ENCODE data around the gene UBASH3A.

The UBASH3A gene

DNA sequence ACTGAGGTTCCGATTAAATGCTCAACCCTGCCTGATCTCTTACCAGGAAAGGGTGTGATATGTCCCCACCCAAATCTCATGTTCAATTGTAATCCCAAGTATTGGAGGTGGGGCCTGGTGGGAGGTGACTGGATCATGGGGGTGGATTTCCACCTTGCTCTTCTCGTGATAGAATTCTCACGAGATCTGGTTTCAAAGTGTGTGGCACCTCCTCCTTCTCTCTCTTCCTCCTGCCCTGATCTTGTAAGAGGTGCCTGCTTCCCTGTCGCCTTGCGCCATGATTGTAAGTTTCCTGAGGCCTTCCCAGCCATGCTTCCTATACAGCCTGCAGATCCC is 57.5 kb downstream of the UBASH3A start:
- TF ChIP-seq, protein P1, sequence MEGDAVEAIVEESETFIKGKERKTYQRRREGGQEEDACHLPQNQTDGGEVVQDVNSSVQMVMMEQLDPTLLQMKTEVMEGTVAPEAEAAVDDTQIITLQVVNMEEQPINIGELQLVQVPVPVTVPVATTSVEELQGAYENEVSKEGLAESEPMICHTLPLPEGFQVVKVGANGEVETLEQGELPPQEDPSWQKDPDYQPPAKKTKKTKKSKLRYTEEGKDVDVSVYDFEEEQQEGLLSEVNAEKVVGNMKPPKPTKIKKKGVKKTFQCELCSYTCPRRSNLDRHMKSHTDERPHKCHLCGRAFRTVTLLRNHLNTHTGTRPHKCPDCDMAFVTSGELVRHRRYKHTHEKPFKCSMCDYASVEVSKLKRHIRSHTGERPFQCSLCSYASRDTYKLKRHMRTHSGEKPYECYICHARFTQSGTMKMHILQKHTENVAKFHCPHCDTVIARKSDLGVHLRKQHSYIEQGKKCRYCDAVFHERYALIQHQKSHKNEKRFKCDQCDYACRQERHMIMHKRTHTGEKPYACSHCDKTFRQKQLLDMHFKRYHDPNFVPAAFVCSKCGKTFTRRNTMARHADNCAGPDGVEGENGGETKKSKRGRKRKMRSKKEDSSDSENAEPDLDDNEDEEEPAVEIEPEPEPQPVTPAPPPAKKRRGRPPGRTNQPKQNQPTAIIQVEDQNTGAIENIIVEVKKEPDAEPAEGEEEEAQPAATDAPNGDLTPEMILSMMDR (IDR thresholded peaks at IDR 0.05; ENCODE audit: control insufficient read depth, insufficient read depth, low read depth, low read length, missing control alignments): no peak
- no peak overlapping the region for H3K4me3 ChIP-seq (ENCODE audit: control insufficient read depth, low read depth, low read length)

DNA sequence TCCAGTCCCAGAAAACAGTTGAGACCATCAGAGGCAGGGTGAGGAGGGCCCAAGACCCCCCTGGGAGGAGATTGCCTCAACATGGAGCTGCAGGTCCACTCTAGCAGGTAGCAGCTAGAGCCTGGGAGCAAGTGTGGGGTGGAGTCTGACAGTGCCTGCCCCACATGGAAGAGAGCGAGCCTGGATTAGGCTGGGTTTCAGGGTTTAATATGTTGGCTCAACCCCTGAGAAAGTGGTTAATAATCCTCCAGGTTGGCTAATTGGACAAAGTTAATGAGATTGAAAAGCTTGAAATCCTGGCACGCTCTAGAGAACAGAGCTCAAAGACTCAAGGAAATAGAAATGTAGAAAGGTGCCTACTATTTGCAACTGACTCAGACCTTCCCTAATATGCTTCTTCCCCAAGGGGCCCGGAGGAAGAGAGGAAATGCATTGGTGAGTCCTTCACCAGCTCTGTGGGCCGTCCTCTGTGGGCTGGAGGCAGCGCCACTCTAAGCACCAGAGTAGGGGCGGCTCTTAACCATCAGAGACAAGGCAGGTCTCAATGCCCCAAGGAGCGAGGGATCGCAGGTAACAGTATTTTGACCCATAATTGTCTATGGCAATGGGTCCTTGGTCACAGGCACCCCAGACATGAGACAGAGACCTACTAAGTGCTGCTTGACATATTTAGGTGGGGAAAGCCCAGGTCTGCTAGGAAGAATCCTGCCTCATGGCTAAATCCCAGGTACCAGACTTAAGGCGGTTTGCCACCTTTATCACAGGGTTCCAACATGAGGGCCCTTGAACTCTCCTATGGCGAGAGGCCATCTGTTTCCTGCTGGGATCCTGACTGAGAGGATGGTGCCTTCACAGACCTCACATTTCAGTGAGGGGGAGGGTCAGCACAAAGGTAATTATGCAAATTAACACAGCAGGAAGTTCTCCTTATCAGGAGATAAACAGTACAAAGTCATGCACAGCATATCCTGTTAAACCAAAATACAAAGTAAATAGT is 58.5 kb downstream of the UBASH3A start:
- DNase-seq (ENCODE audit: low read depth): no peak
- TF ChIP-seq, protein P1 (IDR thresholded peaks at IDR 0.05; ENCODE audit: control insufficient read depth, insufficient read depth, low read depth, low read length, missing control alignments): no peak
- H3K4me3 ChIP-seq (ENCODE audit: control insufficient read depth, low read depth, low read length): no peak overlapping the region

More for the DNA sequence above, 57.5 kb downstream of the UBASH3A start:
- no peak for DNase-seq (ENCODE audit: low read depth)

DNA sequence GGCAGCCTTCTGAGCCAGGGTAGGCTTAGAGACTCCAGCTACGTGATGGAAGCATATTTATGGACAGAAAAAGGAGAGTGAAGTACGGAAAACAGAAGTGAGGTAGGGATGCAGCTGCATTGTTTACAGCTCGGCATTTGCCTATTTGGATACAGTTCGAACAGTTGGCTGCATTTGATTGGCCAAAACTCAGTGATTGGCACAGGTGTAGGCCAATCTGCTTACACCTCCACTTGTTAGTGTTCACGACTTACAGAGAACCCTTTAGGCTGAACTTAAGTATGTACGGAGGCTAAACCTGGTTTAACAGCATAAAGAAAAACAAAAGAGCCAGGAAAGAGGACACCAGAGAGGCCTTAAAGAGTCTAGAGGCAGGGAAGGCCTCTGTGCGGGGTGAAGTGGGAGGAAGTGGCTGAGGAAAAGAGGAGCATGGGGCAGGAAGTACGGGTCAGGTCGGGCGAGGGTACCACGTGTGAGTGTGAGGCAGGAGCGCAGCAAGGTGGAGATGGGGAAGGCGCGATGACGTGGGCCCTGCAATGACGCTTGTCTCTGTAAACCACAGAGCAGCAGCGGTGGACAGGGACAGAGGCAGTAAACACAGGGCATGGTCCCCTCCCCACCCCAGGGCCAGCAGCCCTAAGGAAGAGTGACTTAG is 60.3 kb downstream of the UBASH3A start:
- H3K4me3 ChIP-seq (ENCODE audit: control insufficient read depth, low read depth, low read length): no peak overlapping the region
- TF ChIP-seq, protein P1 (IDR thresholded peaks at IDR 0.05; ENCODE audit: control insufficient read depth, insufficient read depth, low read depth, low read length, missing control alignments): no peak
- DNase-seq (ENCODE audit: low read depth): no peak

DNA sequence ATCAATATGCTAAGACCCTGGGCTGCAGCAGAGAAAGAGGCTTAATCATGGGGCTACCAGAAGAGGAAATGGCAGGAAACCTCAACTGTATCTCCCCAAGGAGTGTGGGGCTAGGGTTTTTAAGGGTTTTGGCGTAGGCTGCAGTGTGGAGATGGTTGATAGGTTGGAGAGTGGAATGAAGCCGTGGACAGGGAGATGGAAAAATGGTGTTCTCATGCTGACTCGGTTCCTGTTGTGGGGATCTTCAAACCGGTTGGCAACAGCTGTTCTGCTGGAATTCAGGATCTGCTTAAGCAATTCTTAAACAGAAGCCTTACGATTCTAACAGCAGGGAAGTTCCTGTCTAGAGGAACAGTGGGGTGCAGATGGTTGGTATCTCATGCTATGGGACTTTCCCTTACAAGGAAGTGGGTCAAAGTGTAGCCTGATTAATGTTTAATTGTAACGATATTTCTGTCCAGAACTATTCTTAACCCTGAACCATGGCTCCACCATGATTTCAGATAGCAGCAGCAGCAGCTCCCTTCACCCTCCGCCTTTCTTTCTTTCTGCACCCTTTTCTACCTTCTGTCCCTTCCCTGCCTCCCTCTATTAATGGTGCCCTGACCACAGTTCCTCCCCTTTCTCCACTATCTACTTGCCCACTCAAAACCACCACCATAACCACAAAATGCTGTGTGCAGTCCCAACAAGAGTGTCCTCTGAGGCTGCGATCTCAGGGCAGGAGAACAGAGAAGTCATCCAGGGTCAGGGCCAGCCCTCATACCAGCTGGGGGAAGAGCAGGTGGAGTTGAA is 61.5 kb downstream of the UBASH3A start:
- TF ChIP-seq, protein P1 (IDR thresholded peaks at IDR 0.05; ENCODE audit: control insufficient read depth, insufficient read depth, low read depth, low read length, missing control alignments): no peak
- DNase-seq (ENCODE audit: low read depth): no peak
- H3K4me3 ChIP-seq (ENCODE audit: control insufficient read depth, low read depth, low read length): no peak overlapping the region

DNA sequence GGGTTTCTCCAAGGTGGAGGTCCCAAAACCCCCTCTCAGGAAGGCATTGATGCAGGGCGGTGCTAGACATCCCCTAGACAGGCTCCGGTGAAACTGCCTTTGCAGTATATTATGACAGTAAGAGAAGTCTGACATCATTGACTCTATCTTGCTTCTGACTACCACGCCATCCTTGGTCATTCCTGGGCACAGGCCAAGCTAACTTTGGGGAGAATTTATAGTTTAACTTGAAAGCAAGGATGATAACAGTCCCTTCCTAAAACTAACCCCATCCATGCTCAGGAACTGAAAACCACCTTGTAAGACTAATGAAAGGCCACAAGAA is 62.1 kb downstream of the UBASH3A start:
- no peak overlapping the region for H3K4me3 ChIP-seq (ENCODE audit: control insufficient read depth, low read depth, low read length)
- TF ChIP-seq, protein P1 (IDR thresholded peaks at IDR 0.05; ENCODE audit: control insufficient read depth, insufficient read depth, low read depth, low read length, missing control alignments): no peak

DNA sequence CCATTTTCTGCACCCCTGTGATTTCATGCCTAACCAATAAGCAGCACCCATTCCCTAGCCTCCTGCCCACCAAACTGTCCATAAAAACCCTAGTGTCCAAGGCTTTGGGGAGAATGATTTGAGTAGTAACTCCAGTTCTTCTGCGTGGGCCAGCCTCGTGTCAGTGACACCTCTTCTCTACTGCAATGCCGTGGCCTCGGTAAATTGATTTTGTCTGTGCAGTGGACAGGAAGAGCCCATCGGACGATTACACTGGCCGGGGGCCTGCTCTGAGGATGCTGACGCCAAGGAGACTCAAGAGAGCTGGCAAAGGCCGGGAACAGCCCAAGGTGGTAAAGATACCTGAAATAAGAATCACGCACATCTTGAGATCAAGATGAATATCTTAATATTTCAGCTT is 63.0 kb downstream of the UBASH3A start:
- DNase-seq (ENCODE audit: low read depth): no peak
- H3K4me3 ChIP-seq (ENCODE audit: control insufficient read depth, low read depth, low read length): no peak overlapping the region
- TF ChIP-seq, protein P1 (IDR thresholded peaks at IDR 0.05; ENCODE audit: control insufficient read depth, insufficient read depth, low read depth, low read length, missing control alignments): no peak

More for the DNA sequence above, 62.1 kb downstream of the UBASH3A start:
- DNase-seq (ENCODE audit: low read depth): no peak
